Activated effector memory CD4-positive, alpha-beta T cell treated with anti-CD3 and anti-CD28 coated beads, Interleukin-2, amount 50 U/mL, for 16 hours (primary cell): Measurements from ENCODE around the gene KIF16B.

Experiments
- DNase-seq: peaks from one replicate; pipeline ENCODE4 v3.0.0-alpha.2; 2020

KIF16B gene

DNA sequence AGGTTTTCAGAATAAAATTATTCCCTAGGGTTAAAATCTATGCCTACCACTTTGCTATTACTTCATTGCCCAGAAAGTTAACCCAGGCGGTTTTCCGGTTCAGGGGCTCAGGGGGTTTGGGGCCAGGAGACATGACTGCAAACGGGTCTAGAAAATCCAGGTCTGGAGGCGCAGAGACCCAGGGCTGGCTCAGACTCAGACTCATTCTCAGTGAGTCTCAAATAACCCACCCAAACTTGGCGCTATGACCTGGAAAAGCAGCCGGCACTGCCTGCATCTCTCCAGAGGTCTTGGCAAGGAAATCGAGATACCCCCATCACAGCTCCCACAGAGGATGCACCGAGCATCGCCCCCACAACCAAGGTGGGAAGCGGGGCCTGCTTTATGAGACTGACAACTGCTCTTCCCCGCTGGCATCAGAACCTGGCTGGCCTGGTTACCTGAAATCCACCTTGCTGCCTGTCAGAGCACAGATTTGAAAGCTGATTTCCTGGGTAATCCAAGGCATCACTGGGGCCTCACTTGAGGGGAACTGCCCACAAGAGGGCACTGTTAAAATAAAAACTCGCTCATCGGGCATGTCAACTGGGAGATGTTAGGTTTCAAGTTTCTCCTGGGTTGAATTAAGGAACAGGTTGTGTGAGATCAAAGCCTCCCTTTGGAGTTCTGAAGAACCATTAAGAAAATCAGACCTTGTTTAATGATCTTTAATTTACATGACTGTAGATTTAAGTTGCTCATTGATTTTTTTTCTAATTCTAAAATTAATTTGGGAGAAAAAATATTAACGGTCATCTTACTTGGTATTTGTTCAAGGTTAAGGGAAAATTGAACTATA lies 55.1 kb downstream of the KIF16B start:
- no peak for DNase-seq

GRCh38 chr20:16516794-16517193 lies 56.5 kb downstream of the KIF16B start:
- DNase-seq, result no peak

DNA sequence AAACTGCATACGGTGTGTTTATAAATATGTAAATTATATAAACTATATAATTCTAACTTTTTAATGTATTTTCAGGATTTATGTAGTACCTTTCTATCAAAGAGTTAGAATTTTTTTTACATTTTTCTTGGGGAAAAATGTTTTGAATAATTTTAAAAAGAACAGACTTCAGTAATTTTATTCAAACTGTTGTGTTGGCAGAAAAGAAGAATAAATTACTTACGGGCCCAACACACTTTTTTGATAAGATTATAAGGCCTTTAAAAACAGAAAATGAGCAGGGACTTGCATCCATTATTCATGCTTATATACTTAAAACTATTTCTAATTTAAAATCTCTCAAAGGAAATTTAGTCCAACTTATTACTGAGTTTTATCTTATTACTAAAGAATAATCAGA lies 58.2 kb downstream of the KIF16B start:
- DNase-seq, result no peak

DNA sequence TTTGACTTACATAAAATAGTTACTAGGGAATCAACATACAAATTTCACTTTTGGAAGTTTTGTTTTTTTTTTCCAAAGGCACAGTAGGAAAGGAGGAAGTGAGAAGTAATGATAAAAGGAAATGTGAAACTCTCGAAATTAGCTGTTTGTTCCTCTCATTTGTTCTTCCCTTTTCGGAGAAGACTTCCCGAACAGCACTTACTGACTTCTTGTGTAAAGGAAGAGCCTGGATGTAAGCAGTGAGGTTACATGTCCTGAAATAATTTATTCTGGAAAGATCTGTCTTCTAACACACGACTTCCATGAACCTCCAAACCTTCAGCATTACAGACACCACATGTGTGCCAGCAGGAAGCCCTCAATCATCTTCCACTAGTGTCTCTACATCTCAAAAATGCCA lies 59.1 kb downstream of the KIF16B start:
- DNase-seq, result no peak

GRCh38 chr20:16505894-16506293 lies 67.4 kb downstream of the KIF16B start:
- DNase-seq, result no peak

GRCh38 chr20:16501301-16501700 lies 71.9 kb downstream of the KIF16B start:
- no peak for DNase-seq

- DNase-seq, result no peak
These were observed 73.1 kb downstream of the KIF16B start for GRCh38 chr20:16500197-16500596.

DNA sequence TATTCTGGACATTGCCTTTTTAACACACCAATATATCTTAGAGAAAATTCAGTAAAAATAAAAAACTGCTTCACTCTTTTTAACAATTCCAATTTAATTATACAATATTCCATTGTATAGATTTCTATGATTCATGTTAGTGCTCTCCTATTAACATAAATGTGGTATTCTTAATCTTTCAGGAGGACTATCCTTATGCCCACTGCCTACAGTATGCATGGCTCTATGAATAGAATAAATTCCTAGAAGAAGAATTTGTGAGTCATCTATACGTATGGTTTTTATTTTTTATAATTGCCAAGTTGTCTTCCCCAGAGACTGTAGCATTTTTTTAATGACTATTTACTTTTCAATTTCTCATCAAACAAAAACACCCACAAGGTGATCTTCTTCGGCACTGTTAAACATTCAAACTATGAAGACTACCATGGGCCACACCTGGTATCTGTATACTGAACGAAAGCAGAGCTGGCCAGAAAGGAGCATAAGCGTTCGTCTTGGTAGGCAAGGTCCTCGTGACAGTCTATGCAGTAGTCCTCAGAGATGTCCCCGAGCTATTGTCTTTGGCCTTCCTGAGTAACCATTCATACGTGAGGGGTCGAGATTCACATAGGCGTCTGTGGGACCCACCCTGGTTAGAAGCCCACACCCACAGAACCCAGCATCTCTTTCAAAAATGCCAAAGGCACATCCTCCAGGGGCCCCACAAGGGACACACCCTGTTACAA lies 74.6 kb downstream of the KIF16B start:
- DNase-seq, result no peak

- no peak for DNase-seq
These were observed 75.4 kb downstream of the KIF16B start for GRCh38 chr20:16497896-16498295.

DNA sequence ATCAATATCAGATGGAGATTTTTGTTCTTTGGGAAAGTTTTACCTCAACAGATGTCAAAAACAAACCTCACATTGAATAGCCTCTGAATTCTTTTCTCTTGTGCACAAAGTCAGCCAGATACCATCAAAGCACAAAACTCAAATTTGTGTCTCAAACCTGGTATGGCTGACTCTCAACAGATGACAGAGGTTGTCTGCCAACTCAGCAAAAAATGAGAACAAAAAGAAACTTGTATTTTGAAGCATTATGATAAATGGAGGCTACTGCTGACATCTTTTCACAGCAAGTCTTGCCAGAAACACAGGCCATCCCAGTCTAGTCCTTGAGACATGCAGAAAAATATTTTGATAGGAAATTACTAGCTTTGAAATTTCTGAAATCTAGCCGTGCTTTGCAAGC lies 79.8 kb downstream of the KIF16B start:
- no peak for DNase-seq

DNA sequence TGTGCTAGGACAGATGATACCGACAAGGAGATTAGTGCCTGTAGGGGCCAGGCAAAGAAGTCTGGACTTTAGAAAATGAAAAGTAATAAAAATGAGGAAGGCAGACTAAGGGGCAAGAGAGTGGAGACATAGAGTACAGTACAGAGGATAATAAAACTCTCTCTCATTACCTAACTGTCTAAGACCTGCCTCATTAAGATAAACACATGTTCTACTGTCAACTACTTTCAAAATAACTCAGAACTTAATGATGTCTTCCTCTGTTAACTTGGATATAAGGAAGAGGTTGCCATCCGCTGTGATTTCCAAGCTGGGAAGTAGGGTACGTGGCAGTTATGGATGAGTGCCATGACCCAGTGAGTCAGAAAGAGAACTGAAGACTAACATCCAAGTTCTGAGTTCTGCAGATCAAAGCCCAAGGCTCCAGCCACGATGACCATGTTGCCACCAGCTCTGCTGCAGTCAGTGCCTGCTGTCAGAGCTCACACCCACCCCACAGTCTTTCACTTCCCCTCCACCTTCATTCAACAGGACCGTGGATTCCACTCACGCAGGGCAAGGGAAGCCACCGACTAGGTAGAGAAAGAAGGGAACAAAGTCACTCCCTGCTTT lies 81.8 kb downstream of the KIF16B start:
- DNase-seq, result no peak

GRCh38 chr20:16490696-16491095 lies 82.6 kb downstream of the KIF16B start:
- DNase-seq, result no peak

DNA sequence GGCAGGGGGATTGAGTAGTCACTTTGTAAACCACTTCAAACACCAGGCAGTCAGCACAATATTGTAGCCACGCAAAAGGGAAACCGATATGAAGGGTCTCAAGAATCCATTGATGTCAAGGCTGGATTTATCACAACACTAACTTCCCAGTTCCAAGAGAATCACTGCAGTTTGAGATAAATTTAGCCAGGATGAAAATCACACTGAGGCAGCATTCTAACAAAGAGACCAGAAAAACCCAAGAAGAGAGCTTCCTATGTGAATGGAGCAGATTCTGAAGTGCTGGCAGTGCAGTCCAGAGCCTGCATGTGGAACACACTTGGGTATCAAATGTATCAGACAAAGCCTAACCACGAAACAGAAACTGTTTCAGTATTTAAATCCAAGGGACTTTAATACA lies 84.6 kb downstream of the KIF16B start:
- DNase-seq, result no peak

- DNase-seq, result no peak
These were observed 85.2 kb downstream of the KIF16B start for GRCh38 chr20:16488086-16488485.

DNA sequence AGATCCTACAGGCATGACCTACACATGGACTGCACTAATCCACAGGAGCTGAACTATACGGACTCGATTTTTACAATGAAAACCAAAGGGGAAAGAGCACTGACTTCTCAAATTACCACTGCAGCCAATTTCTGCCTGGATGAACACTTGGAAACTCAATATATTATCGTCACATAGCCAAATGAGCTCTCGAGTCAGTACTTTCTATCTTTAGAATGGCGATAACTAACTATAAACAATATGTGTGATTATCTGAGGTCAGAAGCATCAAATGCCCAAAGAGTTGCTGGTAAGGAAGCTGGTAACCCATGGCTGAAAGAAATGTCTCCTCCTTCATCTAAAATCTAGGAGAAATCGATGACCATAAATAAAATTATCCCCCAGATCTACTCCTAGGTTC lies 86.7 kb downstream of the KIF16B start:
- no peak for DNase-seq

DNA sequence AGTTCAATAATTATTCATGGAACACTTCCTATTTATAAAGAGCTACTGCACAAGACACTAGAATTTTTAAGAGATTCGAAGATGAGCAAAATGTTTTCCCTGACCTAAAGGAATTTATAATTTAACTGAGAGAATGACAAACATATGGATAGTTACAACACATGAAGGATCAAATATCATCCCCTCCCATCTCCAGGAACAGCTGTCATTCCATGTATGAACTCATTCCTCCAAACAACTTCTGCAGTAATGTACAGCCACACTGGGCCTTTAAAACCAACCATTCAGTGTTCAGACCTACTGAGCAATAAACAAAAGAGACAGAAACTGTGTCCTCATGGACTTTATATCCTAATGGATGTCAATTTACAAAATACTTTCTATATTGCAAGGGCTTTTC lies 87.8 kb downstream of the KIF16B start:
- DNase-seq, result no peak

- no peak for DNase-seq
These were observed 90.2 kb downstream of the KIF16B start for GRCh38 chr20:16483024-16483423.

GRCh38 chr20:16481977-16482376 lies 91.3 kb downstream of the KIF16B start:
- DNase-seq, result no peak

GRCh38 chr20:16479666-16480065 lies 93.6 kb downstream of the KIF16B start:
- DNase-seq, result no peak

- DNase-seq, result no peak
These were observed 95.6 kb downstream of the KIF16B start for GRCh38 chr20:16477632-16478031.

- no peak for DNase-seq
These were observed 97.2 kb downstream of the KIF16B start for GRCh38 chr20:16476032-16476431.

DNA sequence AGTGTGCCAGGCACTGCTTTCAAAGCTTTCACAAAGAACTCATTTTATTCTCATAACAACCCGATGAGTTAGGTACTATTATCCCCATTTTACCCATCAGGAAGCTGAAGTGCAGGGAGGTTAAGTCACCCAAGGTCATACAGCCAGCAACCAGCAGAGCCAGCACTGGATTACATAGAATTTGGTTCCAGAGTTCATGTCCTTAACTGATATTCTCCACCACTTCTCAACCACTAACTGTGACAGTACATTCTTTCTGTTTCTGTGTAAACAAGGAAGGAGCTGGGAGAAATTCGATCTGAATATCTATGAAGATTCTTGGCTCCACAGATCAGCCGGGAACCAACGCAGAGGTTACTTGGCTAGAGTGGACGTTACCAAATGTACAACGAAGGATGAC lies 98.0 kb downstream of the KIF16B start:
- DNase-seq, result no peak

GRCh38 chr20:16474363-16474762 lies 98.9 kb downstream of the KIF16B start:
- DNase-seq, result no peak
